HG03521 (cell line): ENCODE measurements around the gene COPS9.
A peak's percentile ranks its signal among the peaks of the same experiment; 100 is the strongest.

Experiments
- ATAC-seq: cut with Tn5 transposase; IDR thresholded peaks from one replicate; pipeline ENCODE4 v1.9.1; 2021; ENCODE audit warnings: mild to moderate bottlenecking, moderate library complexity; ENCODE audit not compliant: unreplicated experiment

COPS9 gene

GRCh38 chr2:240136013-240136670 is at the start of gene COPS9:
COPS9 (minus strand) TSS chr2:240136305; CDS start chr2:240136284, 21 bp downstream.
- peak; percentile 91 for ATAC-seq

DNA sequence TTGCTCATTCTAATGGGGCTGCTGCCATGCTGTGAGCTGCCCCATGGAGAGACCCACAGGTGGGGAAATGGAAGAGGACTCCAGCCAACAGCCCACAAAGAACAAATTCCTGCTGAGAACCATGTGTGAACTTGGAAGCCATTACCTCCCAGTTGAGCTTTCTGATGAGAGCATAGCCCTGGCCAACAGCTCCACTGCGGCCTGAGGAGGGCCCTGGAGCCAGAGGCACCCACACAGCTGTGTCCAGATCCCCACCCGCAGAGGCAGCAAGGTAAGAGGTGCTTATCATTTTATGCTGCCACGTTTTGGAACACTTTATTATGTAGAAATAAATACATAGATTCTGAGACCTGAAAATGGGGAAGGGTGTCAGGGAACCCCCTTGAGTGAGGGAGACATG is 48.6 kb upstream of the COPS9 start:
- no peak for ATAC-seq

GRCh38 chr2:240183875-240184590 is 47.9 kb upstream of the COPS9 start:
- no peak for ATAC-seq

DNA sequence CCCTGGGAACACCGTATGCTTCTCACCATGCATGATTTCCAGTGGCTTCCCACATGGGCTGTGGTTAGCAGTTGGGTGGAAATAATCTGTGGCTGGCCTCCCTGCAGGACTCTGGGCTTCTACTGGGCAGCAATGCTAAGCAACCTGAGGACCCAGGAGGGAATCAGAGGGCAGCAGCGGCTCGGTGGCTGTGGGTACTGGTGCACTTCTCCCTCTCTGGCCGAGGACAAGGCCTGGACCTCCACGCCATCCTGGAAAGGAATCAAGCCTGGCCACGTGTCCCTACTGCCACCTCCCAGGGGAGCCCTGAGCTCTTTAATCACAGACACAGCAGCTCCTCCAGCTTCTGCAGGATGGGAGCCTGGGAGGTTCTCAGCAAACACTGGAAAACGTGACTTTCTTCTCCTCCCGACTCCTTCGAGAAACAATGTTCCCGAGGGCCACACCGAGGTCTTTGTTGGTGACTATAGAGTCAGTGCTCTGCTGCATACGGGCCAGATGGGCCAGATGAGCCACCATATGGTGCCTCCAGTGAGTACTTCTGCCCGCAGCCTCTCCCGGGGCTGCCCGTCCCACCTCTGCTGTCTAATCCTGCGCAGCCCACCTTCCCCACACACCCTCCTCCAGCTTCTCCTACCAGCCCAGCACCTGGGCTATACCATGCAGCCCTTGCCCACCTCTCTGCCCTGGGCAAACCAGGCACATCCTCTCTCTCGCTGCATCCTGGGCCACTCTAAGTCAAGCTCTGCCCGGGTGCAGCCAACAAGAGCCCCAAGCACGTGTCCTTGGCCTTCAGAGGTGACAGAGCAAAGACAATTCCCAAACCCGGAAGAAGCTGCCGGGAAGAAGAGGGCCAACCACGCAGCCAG is 47.1 kb upstream of the COPS9 start:
- ATAC-seq = no peak

GRCh38 chr2:240182476-240182875 is 46.4 kb upstream of the COPS9 start:
- ATAC-seq = no peak

- ATAC-seq = no peak
Measured at GRCh38 chr2:240182001-240182400, 45.9 kb upstream of the COPS9 start.

GRCh38 chr2:240179941-240180666 is 44.0 kb upstream of the COPS9 start:
- ATAC-seq = no peak

DNA sequence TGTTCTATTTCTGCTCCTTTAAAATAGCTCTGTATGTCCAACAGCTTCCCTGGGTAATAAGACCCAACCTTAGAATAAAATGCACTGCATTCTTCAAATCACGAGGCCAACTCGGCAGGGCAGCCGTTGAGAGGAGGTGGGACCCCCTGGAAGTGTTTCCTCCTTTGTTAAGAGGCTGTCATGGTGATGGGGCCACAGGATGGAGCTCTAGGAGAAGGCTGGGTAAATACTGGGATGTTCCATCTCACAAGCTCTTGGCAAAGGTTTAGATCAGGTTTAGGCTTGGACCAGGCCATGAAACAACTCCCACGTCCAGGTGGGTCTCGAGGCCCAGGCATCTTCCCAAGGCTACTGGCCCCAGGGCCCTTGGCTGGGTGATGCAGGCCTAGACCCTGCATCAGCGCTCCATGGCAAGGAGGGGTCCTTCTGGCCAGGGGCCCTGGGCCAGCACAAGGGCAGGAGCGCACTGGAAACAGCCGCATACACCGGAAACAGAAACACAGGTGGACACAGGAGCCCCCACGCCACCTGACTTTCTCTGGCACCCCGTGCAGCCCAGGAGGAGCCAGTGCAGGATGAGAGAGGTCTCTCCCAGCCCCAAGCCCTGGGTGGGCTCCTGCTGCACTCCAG is 43.2 kb upstream of the COPS9 start:
- no peak for ATAC-seq

DNA sequence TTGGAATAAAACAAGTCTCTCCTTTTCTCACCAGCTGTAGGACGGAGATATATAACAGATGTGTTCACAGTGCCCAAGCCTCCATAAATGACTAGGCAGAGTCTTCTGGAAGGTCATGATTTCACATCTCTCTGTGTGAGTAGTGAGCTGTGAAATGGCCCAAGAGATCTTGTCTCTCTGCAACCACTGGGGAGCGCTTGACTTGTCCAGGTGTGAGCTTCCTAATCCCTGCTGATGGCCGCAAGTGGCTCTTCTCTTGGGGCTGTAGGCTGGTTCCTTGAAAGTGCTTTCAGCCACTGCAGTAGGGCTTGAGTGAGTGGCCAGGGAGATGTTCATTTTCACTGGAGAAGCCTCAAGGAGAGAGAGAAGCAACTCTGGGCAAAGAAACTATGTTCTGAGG is 42.5 kb upstream of the COPS9 start:
- ATAC-seq = no peak

- ATAC-seq = no peak
Measured at GRCh38 chr2:240174496-240174895, 38.4 kb upstream of the COPS9 start.

- ATAC-seq = no peak
Measured at GRCh38 chr2:240172071-240172895, 36.2 kb upstream of the COPS9 start.

DNA sequence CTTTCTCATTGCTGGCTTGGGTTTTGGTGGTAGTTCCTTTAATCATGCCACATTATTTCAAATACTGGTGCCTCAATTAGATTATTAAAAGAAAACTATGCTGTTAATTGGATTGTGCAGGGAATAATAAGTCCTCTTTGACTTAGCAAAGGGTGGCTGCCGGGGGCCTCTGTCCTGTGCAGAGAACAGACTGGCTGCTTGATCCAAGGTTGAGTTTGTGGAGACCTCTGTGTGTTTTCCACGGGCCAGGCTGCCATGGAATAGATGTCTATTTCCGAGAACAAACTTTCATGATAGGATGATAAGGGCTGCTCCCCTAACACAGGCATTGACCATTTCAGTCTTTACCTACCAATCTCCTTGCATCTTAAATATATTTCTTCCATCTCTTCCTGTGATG is 34.8 kb upstream of the COPS9 start:
- no peak for ATAC-seq

DNA sequence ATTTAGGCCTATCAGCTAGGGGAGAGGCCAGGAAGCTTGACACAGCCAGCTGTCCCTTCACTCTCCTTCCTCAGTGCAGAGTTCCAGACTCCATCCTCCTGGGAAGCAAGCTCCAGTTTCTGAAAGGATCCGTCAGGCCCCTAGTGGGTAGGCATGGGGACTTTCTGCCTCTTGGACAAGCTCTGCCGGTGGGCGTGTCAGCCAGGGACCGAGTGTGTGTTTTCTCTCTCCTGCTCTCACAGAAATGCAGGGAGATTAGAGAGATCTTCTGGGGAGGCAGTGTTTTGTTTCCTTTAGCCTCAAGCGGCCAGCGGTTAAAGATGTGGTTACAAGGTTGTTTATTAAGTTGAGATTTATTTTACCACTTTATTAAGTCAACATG is 34.2 kb upstream of the COPS9 start:
- ATAC-seq = no peak

- no peak for ATAC-seq
Measured at GRCh38 chr2:240169486-240170353, 33.6 kb upstream of the COPS9 start.

DNA sequence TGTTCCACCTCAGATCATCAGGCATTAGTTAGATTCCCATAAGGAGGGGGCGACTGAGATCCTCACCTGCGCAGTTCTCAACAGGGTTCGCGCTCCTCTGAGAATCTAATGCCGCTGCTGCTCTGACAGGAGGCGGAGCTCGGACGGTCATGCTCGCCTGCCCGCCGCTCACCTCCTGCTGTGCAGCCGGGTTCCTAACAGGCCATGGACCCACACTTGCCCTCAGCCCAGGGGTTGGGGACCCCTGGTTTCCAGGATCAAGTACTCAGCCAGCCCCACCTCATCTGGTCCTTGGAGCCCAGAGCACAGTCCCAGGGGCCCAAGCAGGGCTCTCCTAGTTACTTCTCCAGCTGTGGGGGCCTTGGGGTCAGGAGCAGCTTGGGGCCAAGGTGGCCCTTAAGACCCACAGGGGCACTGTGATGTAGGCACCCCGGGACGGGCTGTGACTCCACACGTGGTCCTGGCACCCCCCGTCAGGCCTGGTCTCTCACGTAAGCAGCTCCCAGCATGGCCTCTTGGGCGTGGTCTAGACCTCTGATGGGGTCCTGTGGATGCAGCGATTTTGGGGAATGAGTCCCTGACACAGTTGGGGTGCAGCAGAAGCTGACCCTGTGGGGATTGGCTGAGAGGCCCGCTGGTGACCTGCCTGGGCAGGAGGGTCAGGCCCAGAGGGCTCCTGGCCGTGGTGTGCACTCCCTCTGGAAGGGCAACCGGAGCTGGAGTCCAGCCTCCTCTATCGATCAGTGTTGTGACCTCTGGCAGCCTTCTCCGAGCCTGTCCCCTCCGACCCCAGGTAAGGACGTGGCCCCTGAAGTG is 32.6 kb upstream of the COPS9 start:
- no peak for ATAC-seq

DNA sequence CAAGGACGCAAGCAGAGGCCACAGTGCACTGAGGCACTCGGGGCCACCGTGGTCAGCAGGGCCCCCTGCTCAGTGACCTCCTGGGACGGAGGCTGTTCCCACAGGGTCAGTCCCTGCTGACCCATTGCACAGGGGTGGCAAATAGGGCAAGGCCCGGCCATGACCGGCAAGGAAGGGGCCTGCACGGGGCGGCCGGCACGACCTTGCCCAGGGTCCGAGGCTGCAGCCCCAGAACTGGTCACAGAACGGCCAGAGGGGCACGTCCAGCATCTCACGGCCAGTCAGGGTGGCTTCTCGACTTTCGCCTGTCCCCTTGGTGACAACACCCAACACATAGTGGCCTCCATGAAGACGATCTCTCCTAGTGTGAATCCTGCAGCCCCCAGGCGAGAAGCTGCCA is 31.9 kb upstream of the COPS9 start:
- ATAC-seq = no peak

GRCh38 chr2:240167588-240167880 is 31.4 kb upstream of the COPS9 start:
- no peak for ATAC-seq
